CD1c-positive myeloid dendritic cell (primary cell): ENCODE results near the gene PNMA6A.
"Not testable (repeated sequence)": the region's sequence is repeated elsewhere in the genome, so short reads cannot be mapped to it uniquely, and the experiment has no call there.

Experiments
- DNase-seq: peaks from one replicate; pipeline ENCODE4 v3.0.0-alpha.2; 2016; ENCODE audit errors: extremely low spot score

The PNMA6A gene

DNA sequence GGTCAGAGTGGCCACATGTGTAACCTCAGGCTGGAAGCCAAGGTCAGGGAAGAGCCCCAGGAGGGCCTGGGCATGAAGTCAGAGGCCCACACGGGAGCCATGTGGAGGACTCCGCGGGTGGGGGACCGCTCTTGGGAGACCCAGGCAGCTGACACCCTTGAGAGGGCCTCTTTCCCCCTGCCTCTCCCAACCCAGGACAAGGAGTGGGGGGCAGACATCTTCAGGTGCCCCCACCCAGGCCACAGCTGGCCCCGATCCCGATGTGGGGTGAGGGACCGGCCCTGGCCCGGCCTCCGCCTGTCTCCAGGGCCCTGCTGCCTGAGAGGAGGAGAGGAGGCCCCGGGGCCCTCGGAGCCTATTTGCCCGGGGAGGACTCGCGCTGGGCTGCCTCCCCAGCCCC is 3.1 kb downstream of the PNMA6A start:
- no peak for DNase-seq

- DNase-seq: not testable (repeated sequence)
These were observed 5.3 kb downstream of the PNMA6A start for GRCh38 chrX:153077437-153078135.

DNA sequence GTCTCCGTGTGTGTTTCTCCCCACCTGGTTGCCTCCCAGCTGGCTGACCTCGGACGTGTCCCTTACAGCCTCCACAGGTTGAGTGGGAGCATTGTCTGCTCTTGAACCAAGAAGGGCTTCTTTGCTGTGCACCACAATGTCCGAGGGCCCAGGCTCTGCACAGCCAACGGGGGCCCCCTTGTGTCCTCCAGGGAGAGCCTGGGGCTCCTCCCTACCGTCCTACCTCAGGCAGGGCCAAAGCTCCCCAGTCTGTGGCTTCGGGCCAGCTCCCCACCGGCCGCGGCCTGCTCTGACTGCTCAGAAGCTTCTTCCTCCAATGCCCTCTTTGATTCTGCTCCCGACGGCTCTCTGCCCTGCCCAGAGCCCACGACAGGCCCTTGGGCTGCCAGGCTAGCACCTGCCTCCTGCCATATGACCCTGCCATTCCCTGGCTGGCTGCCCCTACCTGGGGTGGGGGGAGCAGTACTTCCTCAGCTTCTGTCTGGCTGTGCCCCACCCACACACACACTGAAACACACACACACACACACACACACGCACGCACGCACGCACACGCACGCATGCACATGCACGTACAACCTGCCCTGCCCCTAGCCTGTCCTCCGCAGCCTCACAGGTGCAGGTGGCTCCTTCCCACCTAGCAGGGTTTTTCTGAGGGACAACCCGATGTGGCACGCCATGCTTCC is 11.1 kb downstream of the PNMA6A start:
- DNase-seq: not testable (repeated sequence)

GRCh38 chrX:153102418-153102817 is 30.2 kb downstream of the PNMA6A start:
- no peak for DNase-seq

- DNase-seq: not testable (repeated sequence)
These were observed 32.7 kb downstream of the PNMA6A start for GRCh38 chrX:153104959-153105358.

GRCh38 chrX:153106092-153106801 is 34.0 kb downstream of the PNMA6A start:
- not testable (repeated sequence) for DNase-seq

DNA sequence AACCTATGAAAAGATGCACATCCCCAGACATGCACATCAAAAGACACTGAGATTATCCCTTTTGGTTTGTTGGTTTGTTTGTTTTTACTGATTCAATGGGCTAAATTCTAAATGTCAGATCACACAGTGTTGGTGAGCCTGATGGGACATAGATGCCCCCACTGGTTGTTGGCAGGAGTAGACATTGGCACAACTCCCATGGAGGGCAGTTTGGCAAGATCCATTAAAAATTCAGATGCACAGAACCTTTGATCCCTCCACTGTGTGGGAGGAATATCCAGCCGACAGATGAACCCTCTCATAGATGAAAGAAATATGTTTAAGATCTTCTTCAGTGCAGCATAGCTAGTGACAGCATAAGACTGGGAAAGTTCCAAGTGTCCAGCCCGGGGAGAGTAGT is 38.5 kb downstream of the PNMA6A start:
- not testable (repeated sequence) for DNase-seq

DNA sequence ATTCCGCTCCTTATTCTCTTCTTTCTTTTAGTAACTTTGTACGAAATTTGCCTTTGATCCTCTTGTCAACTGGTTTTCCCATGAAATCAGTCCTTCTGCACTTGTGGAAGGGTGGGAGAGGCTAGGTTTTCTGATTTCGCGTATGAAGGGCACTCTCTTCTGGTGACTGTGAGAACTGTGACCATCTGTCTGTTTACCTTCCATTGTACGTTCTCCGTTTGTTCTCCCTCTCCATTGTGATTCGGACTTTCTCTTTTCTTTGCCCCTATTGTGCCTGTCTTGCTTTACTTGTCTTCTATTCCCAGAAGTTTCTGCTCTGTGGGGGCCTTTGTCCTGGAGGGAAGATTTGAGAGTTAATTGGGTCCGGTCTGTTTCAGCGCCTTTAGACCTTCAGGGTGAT is 41.6 kb downstream of the PNMA6A start:
- DNase-seq: not testable (repeated sequence)

- DNase-seq: not testable (repeated sequence)
These were observed 45.5 kb downstream of the PNMA6A start for GRCh38 chrX:153117754-153118153.

GRCh38 chrX:153120230-153120629 is 48.0 kb downstream of the PNMA6A start:
- DNase-seq: not testable (repeated sequence)

DNA sequence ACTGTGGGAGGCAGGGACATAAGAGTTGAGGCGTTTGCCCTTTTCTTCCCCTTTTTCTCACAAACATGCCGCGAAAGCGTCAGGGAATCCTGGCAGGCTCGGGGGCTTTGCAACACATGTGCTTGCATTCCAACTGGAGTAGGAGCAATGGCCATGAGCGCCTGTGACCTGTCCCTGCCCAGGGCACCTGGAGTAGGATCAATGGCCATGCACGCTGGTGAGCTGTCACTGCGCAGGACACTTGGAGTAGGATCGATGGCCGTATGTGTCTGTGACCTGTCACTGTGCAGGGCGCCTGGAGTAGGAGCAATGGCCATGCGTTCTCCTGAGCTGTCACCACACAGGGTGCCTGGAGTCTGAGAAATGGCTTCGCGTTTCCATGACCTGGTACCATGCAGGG is 51.2 kb downstream of the PNMA6A start:
- DNase-seq: not testable (repeated sequence)
